ENCODE measurements around the gene FOXJ1.

FOXJ1 gene

GRCh38 chr17:76122431-76123190 lies 18.4 kb downstream of the FOXJ1 start:
- no peak for FAIRE-seq

GRCh38 chr17:76121932-76122430 lies 19.1 kb downstream of the FOXJ1 start:
- no peak for FAIRE-seq

GRCh38 chr17:76120658-76121008 lies 20.4 kb downstream of the FOXJ1 start:
- no peak for FAIRE-seq

- FAIRE-seq, result no peak
Measured at GRCh38 chr17:76119409-76120371, 21.4 kb downstream of the FOXJ1 start.

- no peak for FAIRE-seq
Measured at GRCh38 chr17:76115138-76115754, 25.8 kb downstream of the FOXJ1 start.

- FAIRE-seq, result no peak
Measured at GRCh38 chr17:76111956-76112355, 29.1 kb downstream of the FOXJ1 start.

GRCh38 chr17:76107509-76107908 lies 33.5 kb downstream of the FOXJ1 start:
- FAIRE-seq, result no peak

GRCh38 chr17:76106703-76107102 lies 34.3 kb downstream of the FOXJ1 start:
- no peak for FAIRE-seq

- no peak for FAIRE-seq
Measured at GRCh38 chr17:76104896-76105231, 36.2 kb downstream of the FOXJ1 start.

- FAIRE-seq, result no peak
Measured at GRCh38 chr17:76104140-76104895, 36.7 kb downstream of the FOXJ1 start.

- no peak for FAIRE-seq
Measured at GRCh38 chr17:76103274-76104139, 37.5 kb downstream of the FOXJ1 start, which contains the start of gene EXOC7. Gene EXOC7, minus strand, starts transcription at chr17:76103787. Its CDS starts 95 bp downstream, at chr17:76103692.

- no peak for FAIRE-seq
Measured at GRCh38 chr17:76102944-76103273, 38.1 kb downstream of the FOXJ1 start.

GRCh38 chr17:76097716-76098295 lies 43.2 kb downstream of the FOXJ1 start:
- FAIRE-seq, result no peak

- FAIRE-seq, result no peak
Measured at GRCh38 chr17:76095943-76096342, 45.1 kb downstream of the FOXJ1 start.

- no peak for FAIRE-seq
Measured at GRCh38 chr17:76094046-76094445, 47.0 kb downstream of the FOXJ1 start.

- FAIRE-seq, result no peak
Measured at GRCh38 chr17:76092526-76093413, 48.3 kb downstream of the FOXJ1 start.

- FAIRE-seq, result no peak
Measured at GRCh38 chr17:76091526-76092286, 49.3 kb downstream of the FOXJ1 start.

- no peak for FAIRE-seq
Measured at GRCh38 chr17:76090517-76091129, 50.4 kb downstream of the FOXJ1 start.

All from colon (tissue), 2 donors.